Retinal pigment epithelial cell (primary cell): ENCODE data around the gene TSPEAR.

Experiments
- DNase-seq: peaks from one replicate; pipeline ENCODE4 v3.0.0-alpha.2; 2010; ENCODE audit warnings: low read depth
- H3K4me3 ChIP-seq: 2 replicates; pipeline ENCODE4 v1.5.1; 2011; ENCODE audit warnings: mild to moderate bottlenecking, low read length, control low read depth, moderate library complexity
- TF ChIP-seq, protein P1 (sequence below): conservative IDR thresholded peaks from 2 replicates; pipeline ENCODE4 v1.5.1; 2011; ENCODE audit warnings: low read depth, low read length, control low read depth, inconsistent platforms

TSPEAR gene

DNA sequence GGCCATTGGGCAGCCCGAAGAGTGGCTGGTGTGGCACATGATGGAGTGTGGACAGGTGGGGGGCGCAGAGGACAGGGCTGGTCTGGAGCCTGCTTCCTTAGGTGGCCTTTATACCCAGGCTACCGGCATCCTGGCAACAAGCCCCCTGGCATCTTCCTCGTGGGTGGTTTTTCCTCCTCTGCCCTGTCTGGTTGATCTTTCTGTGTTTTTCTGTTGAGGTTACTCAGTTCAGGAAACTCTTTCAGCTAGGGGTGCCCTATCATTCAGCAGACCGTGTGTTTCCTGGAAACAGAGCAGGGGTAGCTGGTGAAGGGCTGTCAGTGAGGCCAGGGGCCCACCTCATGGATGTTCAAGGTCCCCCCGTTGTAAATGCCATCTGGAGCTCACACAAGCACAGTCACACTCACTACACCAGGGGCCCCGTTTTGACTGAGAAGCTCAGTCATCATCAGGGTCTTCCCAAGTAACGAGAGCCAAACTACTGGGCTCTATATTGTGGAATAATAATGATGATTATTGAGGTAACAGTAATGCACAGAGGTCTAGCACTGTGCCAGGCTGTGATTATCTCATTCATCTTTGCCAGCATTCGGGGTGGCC is 56.7 kb downstream of the TSPEAR start, which contains the start of gene KRTAP12-4:
Gene KRTAP12-4 (minus strand): TSS at position 84 of the 600 bp plus-strand sequence. CDS start 45 bp downstream, at position 39.
- H3K4me3 ChIP-seq = no peak within 1 kb of the TSS
- TF ChIP-seq, protein P1, sequence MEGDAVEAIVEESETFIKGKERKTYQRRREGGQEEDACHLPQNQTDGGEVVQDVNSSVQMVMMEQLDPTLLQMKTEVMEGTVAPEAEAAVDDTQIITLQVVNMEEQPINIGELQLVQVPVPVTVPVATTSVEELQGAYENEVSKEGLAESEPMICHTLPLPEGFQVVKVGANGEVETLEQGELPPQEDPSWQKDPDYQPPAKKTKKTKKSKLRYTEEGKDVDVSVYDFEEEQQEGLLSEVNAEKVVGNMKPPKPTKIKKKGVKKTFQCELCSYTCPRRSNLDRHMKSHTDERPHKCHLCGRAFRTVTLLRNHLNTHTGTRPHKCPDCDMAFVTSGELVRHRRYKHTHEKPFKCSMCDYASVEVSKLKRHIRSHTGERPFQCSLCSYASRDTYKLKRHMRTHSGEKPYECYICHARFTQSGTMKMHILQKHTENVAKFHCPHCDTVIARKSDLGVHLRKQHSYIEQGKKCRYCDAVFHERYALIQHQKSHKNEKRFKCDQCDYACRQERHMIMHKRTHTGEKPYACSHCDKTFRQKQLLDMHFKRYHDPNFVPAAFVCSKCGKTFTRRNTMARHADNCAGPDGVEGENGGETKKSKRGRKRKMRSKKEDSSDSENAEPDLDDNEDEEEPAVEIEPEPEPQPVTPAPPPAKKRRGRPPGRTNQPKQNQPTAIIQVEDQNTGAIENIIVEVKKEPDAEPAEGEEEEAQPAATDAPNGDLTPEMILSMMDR = no peak
- no peak for DNase-seq

GRCh38 chr21:44653656-44654575 is 57.5 kb downstream of the TSPEAR start:
- TF ChIP-seq, protein P1 = no peak
- H3K4me3 ChIP-seq = no peak overlapping the region
- DNase-seq = no peak

DNA sequence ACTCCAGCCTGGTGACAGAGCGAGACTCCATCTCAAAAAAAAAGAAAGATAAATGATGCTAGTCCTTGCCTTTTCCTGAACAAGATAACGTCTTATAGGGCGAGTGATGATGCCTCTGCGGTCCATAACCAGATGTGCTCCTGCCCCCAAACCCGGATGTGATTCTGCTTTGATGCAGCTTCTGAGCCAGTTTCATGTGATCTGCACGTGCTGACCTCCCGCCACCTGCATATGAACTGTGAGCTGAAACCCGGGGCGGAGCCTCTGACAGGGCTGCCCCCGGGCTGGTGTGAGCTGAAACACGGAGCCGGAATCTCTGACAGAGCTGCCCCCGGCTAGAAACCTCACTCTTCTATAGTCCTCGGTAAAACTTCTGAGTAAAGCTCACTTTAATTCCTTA is 58.2 kb downstream of the TSPEAR start:
- DNase-seq = no peak
- H3K4me3 ChIP-seq = no peak overlapping the region
- TF ChIP-seq, protein P1 = no peak

- TF ChIP-seq, protein P1 = no peak
- no peak for DNase-seq
- no peak overlapping the region for H3K4me3 ChIP-seq
Observed at GRCh38 chr21:44650973-44651675, 60.2 kb downstream of the TSPEAR start.

GRCh38 chr21:44650265-44650972 is 61.0 kb downstream of the TSPEAR start:
- H3K4me3 ChIP-seq = no peak overlapping the region
- no peak for DNase-seq
- TF ChIP-seq, protein P1 = no peak

DNA sequence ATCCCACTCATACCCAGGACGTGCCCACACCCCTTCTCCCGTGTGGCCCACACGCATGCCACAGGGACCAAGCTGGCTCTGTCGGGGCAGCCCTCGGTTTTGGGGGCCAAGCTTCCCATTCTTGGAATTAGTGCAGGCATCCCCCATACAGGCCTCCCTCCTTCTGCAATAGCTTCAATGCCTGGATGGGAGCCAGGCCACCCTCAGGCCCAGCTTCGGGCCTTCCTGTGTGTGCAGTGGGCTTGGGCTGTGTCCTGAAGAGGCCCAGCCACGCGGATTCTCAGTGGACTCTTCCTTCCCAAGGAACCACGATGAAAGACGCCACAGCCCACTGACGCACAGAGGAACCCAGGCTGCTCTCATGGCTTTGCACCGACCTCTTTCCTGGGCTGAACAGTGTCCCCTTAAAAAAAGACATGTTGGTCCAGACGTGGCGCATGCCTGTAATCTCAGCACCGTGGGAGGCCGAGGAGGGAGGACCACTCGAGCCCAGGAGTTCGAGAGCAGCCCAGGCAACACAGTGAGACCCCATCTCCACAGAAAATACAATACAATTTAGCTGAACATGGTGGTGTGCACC is 61.8 kb downstream of the TSPEAR start:
- no peak for DNase-seq
- TF ChIP-seq, protein P1 = no peak
- H3K4me3 ChIP-seq = no peak overlapping the region
